ENCODE data around the gene SMAD3.

DNA sequence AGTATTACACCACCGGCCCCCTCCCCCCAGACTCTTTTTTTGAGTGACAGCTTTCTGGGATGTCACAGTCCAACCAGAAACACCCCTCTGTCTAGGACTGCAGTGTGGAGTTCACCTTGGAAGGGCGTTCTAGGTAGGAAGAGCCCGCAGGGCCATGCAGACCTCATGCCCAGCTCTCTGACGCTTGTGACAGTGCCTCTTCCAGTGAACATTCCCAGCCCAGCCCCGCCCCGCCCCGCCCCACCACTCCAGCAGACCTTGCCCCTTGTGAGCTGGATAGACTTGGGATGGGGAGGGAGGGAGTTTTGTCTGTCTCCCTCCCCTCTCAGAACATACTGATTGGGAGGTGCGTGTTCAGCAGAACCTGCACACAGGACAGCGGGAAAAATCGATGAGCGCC, 125.4 kb downstream of the SMAD3 start:
- TF ChIP-seq SP2 (tag by site-specific recombination; IDR thresholded peaks at IDR 0.05) (no peak), ZNF24 (tag by site-specific recombination; IDR thresholded peaks at IDR 0.05) (no peak), GLI4 (tag by site-specific recombination; IDR thresholded peaks at IDR 0.05) (no peak), PBX3 (CRISPR knock-in tag; IDR thresholded peaks at IDR 0.05) (no peak)
- TF ChIP-seq, protein P1, sequence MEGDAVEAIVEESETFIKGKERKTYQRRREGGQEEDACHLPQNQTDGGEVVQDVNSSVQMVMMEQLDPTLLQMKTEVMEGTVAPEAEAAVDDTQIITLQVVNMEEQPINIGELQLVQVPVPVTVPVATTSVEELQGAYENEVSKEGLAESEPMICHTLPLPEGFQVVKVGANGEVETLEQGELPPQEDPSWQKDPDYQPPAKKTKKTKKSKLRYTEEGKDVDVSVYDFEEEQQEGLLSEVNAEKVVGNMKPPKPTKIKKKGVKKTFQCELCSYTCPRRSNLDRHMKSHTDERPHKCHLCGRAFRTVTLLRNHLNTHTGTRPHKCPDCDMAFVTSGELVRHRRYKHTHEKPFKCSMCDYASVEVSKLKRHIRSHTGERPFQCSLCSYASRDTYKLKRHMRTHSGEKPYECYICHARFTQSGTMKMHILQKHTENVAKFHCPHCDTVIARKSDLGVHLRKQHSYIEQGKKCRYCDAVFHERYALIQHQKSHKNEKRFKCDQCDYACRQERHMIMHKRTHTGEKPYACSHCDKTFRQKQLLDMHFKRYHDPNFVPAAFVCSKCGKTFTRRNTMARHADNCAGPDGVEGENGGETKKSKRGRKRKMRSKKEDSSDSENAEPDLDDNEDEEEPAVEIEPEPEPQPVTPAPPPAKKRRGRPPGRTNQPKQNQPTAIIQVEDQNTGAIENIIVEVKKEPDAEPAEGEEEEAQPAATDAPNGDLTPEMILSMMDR (tag by site-specific recombination; IDR thresholded peaks at IDR 0.05), result no peak
